WTC11 (cell line): ENCODE results near the gene SNRPE. TPM values are rescaled to one million over a fixed set of nuclear protein-coding genes. Genes with fewer than 3 reads are reported as not detected.

Source experiments
- ATAC-seq: fragments of 200-7000 bp; cut with Tn5 transposase; 2 replicates; pipeline ENCODE4 v1.10.0; 2021; ENCODE audit warnings: mild to moderate bottlenecking, moderate library complexity
- CTCF ChIA-PET: fragments of 300-600 bp; sonication (Branson Sonifier 250); formaldehyde crosslinking; loops from one replicate; lab custom pipeline; 2021; ENCODE audit warnings: antibody characterized with exemption; lab: Charles Lee
- POLR2A ChIA-PET: fragments of 350-600 bp; sonication (Branson Sonifier 250); formaldehyde crosslinking; loops from one replicate; lab custom pipeline; 2021; ENCODE audit warnings: antibody characterized with exemption; lab: Charles Lee
- DNase-seq: peaks from one replicate; pipeline ENCODE4 v3.0.0; 2021; ENCODE audit warnings: low spot score
- H3K27ac Mint-ChIP-seq: 2 replicates; pipeline ENCODE4 v1.8.0; 2021; ENCODE audit warnings: mixed read lengths
- H3K27me3 Mint-ChIP-seq: 2 replicates; pipeline ENCODE4 v1.8.0; 2021; ENCODE audit warnings: low read depth, mild to moderate bottlenecking, moderate library complexity, mixed read lengths
- H3K36me3 Mint-ChIP-seq: 2 replicates; pipeline ENCODE4 v1.8.0; 2021; ENCODE audit warnings: mixed read lengths
- H3K4me1 Mint-ChIP-seq: 2 replicates; pipeline ENCODE4 v1.8.0; 2022; ENCODE audit warnings: mixed read lengths
- H3K4me3 Mint-ChIP-seq: 2 replicates; pipeline ENCODE4 v1.8.0; 2021; ENCODE audit warnings: mild to moderate bottlenecking, moderate library complexity, mixed read lengths
- H3K9me3 Mint-ChIP-seq: 2 replicates; pipeline ENCODE4 v1.8.0; 2021; ENCODE audit warnings: mixed read lengths
- CREM ChIP-seq: sonication (generic); formaldehyde crosslinking; IDR thresholded peaks from 2 replicates; pipeline ENCODE4 v1.8.1; 2022; ENCODE audit warnings: mild to moderate bottlenecking, missing genetic modification reagents, moderate library complexity
- FOXJ3 ChIP-seq: sonication (generic); formaldehyde crosslinking; IDR thresholded peaks from 2 replicates; pipeline ENCODE4 v1.9.0; 2021; ENCODE audit warnings: missing genetic modification reagents, mild to moderate bottlenecking, borderline replicate concordance
- GTF2I ChIP-seq: fragments of 250-450 bp; sonication (Bioruptor Pico); conservative IDR thresholded peaks from 2 replicates; pipeline ENCODE4 v1.4.0; 2021; ENCODE audit warnings: mild to moderate bottlenecking
- NR2C2 ChIP-seq: sonication (generic); formaldehyde crosslinking; IDR thresholded peaks from 2 replicates; pipeline ENCODE4 v1.8.0; 2022; ENCODE audit warnings: mild to moderate bottlenecking, missing genetic modification reagents
- OVOL2 ChIP-seq: fragments of 250-450 bp; sonication (Bioruptor Pico); IDR thresholded peaks from 2 replicates; pipeline ENCODE4 v1.9.0; 2021; ENCODE audit warnings: mild to moderate bottlenecking, borderline replicate concordance
- SMAD4 ChIP-seq: sonication (generic); formaldehyde crosslinking; IDR thresholded peaks from 2 replicates; pipeline ENCODE4 v1.8.0; 2022; ENCODE audit warnings: mild to moderate bottlenecking, missing genetic modification reagents
- SOX15 ChIP-seq: fragments of 250-450 bp; sonication (Bioruptor Pico); IDR thresholded peaks from 2 replicates; pipeline ENCODE4 v1.9.0; 2021; ENCODE audit warnings: mild to moderate bottlenecking
- SP1 ChIP-seq: sonication (generic); formaldehyde crosslinking; conservative IDR thresholded peaks from 2 replicates; pipeline ENCODE4 v1.8.1; 2022; ENCODE audit warnings: missing genetic modification reagents
- TCF7 ChIP-seq: sonication (generic); formaldehyde crosslinking; IDR thresholded peaks from 2 replicates; pipeline ENCODE4 v1.8.0; 2022; ENCODE audit warnings: mild to moderate bottlenecking, low read depth, missing genetic modification reagents, moderate library complexity
- ZNF121 ChIP-seq: sonication (generic); formaldehyde crosslinking; IDR thresholded peaks from 2 replicates; pipeline ENCODE4 v1.8.0; 2023; ENCODE audit warnings: missing genetic modification reagents
- ZNF396 ChIP-seq: fragments of 250-450 bp; sonication (Bioruptor Pico); IDR thresholded peaks from 2 replicates; pipeline ENCODE4 v1.8.0; 2021; ENCODE audit warnings: mild to moderate bottlenecking, moderate library complexity, borderline replicate concordance
- total RNA-seq: library from RNA; stranded (reverse); gene quantifications from 3 replicates; pipeline ENCODE4 v1.2.3, GENCODE V29; 2021
- TF ChIP-seq, protein P1 (sequence below): sonication (generic); formaldehyde crosslinking; IDR thresholded peaks from 2 replicates; pipeline ENCODE4 v1.8.1; 2022; ENCODE audit warnings: missing genetic modification reagents, borderline replicate concordance
- TF ChIP-seq, protein P2 (sequence below): sonication (generic); formaldehyde crosslinking; IDR thresholded peaks from 2 replicates; pipeline ENCODE4 v1.8.1; 2022; ENCODE audit warnings: low read depth, missing genetic modification reagents, borderline replicate concordance
- TF ChIP-seq, protein P3 (sequence below): sonication (generic); formaldehyde crosslinking; IDR thresholded peaks from 2 replicates; pipeline ENCODE4 v1.8.0; 2023; ENCODE audit warnings: missing genetic modification reagents
- TF ChIP-seq, protein P4 (sequence below): sonication (generic); formaldehyde crosslinking; IDR thresholded peaks from 2 replicates; pipeline ENCODE4 v1.8.0; 2023; ENCODE audit warnings: mild to moderate bottlenecking, missing genetic modification reagents
- TF ChIP-seq, protein P5 (sequence below): fragments of 250-450 bp; sonication (Bioruptor Pico); IDR thresholded peaks from 2 replicates; pipeline ENCODE4 v2.1.2; 2022; ENCODE audit warnings: mild to moderate bottlenecking, moderate library complexity
- TF ChIP-seq, protein P6 (sequence below): sonication (generic); formaldehyde crosslinking; IDR thresholded peaks from 2 replicates; pipeline ENCODE4 v1.8.1; 2023; ENCODE audit warnings: mild to moderate bottlenecking, missing genetic modification reagents
- TF ChIP-seq, protein P7 (sequence below): fragments of 250-450 bp; sonication (Bioruptor Pico); IDR thresholded peaks from 2 replicates; pipeline ENCODE4 v1.9.0; 2021; ENCODE audit warnings: mild to moderate bottlenecking

SNRPE gene
- total RNA-seq, 1 experiment from 2014 or later: 260 TPM

DNA sequence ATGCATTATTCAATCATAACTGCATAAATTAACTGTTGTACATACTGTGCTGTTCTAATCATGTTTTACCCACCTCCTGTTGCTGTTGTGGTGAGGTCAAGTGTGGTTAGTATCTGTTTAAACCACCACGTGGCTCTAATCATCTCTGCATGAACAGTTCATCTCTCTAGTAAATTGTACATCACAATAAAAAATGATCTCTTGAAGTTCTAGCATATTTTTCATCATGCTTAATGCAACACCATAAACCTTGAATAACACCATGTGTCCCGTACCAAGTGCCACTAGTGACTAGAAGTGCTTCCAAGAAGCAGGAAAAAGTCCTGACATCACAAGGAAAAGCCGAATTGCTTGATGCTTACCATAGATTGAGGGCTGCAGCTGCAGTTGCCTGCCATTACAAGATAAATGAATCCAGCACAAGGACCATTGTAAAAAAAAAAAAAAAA, 51.7 kb downstream of the SNRPE start:
- DNase-seq: no peak
- H3K9me3 Mint-ChIP-seq: no peaks in the 10 kb centered on the region

DNA sequence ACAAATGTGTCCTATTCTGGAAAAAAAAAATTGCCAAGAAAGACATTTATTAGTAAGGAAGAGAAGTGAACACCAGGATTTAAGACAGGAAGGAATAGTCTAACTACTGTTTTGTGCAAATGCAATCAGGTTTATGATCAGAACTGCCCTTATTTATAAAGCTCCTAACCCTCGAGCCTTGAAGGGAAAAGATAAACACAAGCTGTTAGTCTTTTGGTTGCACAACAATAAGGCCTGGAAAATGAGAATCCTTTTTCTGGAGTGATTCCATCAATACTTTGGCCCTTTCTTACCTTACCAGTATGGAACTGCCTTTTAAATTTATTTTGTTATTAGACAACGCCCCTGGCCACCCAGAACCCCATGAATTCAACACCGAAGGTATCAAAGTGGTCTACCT, 52.9 kb downstream of the SNRPE start:
- ATAC-seq (no peak), DNase-seq (no peak)
- no peak overlapping the region for H3K4me3 Mint-ChIP-seq
- TF ChIP-seq, protein P1, sequence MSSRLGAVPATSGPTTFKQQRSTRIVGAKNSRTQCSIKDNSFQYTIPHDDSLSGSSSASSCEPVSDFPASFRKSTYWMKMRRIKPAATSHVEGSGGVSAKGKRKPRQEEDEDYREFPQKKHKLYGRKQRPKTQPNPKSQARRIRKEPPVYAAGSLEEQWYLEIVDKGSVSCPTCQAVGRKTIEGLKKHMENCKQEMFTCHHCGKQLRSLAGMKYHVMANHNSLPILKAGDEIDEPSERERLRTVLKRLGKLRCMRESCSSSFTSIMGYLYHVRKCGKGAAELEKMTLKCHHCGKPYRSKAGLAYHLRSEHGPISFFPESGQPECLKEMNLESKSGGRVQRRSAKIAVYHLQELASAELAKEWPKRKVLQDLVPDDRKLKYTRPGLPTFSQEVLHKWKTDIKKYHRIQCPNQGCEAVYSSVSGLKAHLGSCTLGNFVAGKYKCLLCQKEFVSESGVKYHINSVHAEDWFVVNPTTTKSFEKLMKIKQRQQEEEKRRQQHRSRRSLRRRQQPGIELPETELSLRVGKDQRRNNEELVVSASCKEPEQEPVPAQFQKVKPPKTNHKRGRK (CRISPR knock-in tag): no peak
- TF ChIP-seq FOXJ3: no peak
- TF ChIP-seq, protein P2, sequence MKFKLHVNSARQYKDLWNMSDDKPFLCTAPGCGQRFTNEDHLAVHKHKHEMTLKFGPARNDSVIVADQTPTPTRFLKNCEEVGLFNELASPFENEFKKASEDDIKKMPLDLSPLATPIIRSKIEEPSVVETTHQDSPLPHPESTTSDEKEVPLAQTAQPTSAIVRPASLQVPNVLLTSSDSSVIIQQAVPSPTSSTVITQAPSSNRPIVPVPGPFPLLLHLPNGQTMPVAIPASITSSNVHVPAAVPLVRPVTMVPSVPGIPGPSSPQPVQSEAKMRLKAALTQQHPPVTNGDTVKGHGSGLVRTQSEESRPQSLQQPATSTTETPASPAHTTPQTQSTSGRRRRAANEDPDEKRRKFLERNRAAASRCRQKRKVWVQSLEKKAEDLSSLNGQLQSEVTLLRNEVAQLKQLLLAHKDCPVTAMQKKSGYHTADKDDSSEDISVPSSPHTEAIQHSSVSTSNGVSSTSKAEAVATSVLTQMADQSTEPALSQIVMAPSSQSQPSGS (CRISPR knock-in tag): no peak
- no peak for TF ChIP-seq ZNF121 (CRISPR knock-in tag)
- TF ChIP-seq TCF7 (CRISPR knock-in tag): no peak
- no peak for TF ChIP-seq SP1 (CRISPR knock-in tag)
- TF ChIP-seq, protein P3, sequence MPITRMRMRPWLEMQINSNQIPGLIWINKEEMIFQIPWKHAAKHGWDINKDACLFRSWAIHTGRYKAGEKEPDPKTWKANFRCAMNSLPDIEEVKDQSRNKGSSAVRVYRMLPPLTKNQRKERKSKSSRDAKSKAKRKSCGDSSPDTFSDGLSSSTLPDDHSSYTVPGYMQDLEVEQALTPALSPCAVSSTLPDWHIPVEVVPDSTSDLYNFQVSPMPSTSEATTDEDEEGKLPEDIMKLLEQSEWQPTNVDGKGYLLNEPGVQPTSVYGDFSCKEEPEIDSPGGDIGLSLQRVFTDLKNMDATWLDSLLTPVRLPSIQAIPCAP (CRISPR knock-in tag): no peak
- TF ChIP-seq, protein P4, sequence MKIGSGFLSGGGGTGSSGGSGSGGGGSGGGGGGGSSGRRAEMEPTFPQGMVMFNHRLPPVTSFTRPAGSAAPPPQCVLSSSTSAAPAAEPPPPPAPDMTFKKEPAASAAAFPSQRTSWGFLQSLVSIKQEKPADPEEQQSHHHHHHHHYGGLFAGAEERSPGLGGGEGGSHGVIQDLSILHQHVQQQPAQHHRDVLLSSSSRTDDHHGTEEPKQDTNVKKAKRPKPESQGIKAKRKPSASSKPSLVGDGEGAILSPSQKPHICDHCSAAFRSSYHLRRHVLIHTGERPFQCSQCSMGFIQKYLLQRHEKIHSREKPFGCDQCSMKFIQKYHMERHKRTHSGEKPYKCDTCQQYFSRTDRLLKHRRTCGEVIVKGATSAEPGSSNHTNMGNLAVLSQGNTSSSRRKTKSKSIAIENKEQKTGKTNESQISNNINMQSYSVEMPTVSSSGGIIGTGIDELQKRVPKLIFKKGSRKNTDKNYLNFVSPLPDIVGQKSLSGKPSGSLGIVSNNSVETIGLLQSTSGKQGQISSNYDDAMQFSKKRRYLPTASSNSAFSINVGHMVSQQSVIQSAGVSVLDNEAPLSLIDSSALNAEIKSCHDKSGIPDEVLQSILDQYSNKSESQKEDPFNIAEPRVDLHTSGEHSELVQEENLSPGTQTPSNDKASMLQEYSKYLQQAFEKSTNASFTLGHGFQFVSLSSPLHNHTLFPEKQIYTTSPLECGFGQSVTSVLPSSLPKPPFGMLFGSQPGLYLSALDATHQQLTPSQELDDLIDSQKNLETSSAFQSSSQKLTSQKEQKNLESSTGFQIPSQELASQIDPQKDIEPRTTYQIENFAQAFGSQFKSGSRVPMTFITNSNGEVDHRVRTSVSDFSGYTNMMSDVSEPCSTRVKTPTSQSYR (CRISPR knock-in tag): no peak
- TF ChIP-seq SMAD4 (CRISPR knock-in tag): no peak
- no peak for TF ChIP-seq SOX15 (CRISPR knock-in tag)
- TF ChIP-seq, protein P5, sequence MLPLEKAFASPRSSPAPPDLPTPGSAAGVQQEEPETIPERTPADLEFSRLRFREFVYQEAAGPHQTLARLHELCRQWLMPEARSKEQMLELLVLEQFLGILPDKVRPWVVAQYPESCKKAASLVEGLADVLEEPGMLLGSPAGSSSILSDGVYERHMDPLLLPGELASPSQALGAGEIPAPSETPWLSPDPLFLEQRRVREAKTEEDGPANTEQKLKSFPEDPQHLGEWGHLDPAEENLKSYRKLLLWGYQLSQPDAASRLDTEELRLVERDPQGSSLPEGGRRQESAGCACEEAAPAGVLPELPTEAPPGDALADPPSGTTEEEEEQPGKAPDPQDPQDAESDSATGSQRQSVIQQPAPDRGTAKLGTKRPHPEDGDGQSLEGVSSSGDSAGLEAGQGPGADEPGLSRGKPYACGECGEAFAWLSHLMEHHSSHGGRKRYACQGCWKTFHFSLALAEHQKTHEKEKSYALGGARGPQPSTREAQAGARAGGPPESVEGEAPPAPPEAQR (CRISPR knock-in tag): no peak
- TF ChIP-seq OVOL2 (CRISPR knock-in tag): no peak
- no peak for TF ChIP-seq CREM
- no peak for TF ChIP-seq NR2C2
- TF ChIP-seq, protein P6, sequence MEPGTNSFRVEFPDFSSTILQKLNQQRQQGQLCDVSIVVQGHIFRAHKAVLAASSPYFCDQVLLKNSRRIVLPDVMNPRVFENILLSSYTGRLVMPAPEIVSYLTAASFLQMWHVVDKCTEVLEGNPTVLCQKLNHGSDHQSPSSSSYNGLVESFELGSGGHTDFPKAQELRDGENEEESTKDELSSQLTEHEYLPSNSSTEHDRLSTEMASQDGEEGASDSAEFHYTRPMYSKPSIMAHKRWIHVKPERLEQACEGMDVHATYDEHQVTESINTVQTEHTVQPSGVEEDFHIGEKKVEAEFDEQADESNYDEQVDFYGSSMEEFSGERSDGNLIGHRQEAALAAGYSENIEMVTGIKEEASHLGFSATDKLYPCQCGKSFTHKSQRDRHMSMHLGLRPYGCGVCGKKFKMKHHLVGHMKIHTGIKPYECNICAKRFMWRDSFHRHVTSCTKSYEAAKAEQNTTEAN (CRISPR knock-in tag): no peak
- no peak for TF ChIP-seq ZNF396 (CRISPR knock-in tag)
- POLR2A ChIA-PET: no interaction called here
- H3K27me3 Mint-ChIP-seq: no peaks in the 10 kb centered on the region
- CTCF ChIA-PET: no interaction called here
- no peaks in the 10 kb centered on the region for H3K36me3 Mint-ChIP-seq
- no peaks in the 10 kb centered on the region for H3K4me1 Mint-ChIP-seq
- H3K9me3 Mint-ChIP-seq: no peaks in the 10 kb centered on the region
- no peak overlapping the region for H3K27ac Mint-ChIP-seq

More for the DNA sequence above, 51.7 kb downstream of the SNRPE start:
- CTCF ChIA-PET: interaction anchor here (0.7 kb wide), 1 partner anchor 294 kb away, joined by 3 read pairs; no protein-coding TSS in a partner anchor
- POLR2A ChIA-PET: no interaction called here
- Mint-ChIP-seq H3K27me3 (no peaks in the 10 kb centered on the region), H3K36me3 (no peaks in the 10 kb centered on the region), H3K27ac (no peak overlapping the region), H3K4me3 (no peak overlapping the region), H3K4me1 (no peaks in the 10 kb centered on the region)
- TF ChIP-seq, protein P6 (CRISPR knock-in tag): no peak
- TF ChIP-seq, protein P7, sequence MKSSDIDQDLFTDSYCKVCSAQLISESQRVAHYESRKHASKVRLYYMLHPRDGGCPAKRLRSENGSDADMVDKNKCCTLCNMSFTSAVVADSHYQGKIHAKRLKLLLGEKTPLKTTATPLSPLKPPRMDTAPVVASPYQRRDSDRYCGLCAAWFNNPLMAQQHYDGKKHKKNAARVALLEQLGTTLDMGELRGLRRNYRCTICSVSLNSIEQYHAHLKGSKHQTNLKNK: no peak
- no peak for TF ChIP-seq GTF2I (CRISPR knock-in tag)
- no peak for ATAC-seq
